Suprapubic skin (tissue), 4 donors: ENCODE measurements around the gene TAC4. TPM values are rescaled to one million over a fixed set of nuclear protein-coding genes. Genes with fewer than 3 reads are reported as not detected.

ENCODE experiments used
- DNase-seq, 2 donors: peaks; one replicate each; pipeline ENCODE4 v3.0.0-alpha.2; 2019; ENCODE audit warnings: low spot score in 2 of 2
- H3K27ac ChIP-seq: fragments of 200-600 bp; sonication (generic); one replicate; pipeline ENCODE4 v1.5.1; 2019
- H3K27me3 ChIP-seq: fragments of 200-600 bp; sonication (generic); one replicate; pipeline ENCODE4 v1.5.1; 2019
- H3K36me3 ChIP-seq: fragments of 200-600 bp; sonication (generic); one replicate; pipeline ENCODE4 v1.5.1; 2019
- H3K4me1 ChIP-seq: fragments of 200-600 bp; sonication (generic); one replicate; pipeline ENCODE4 v1.5.1; 2019
- H3K4me3 ChIP-seq: fragments of 200-600 bp; sonication (generic); one replicate; pipeline ENCODE4 v1.5.1; 2019; ENCODE audit warnings: mild to moderate bottlenecking
- H3K9me3 ChIP-seq: fragments of 200-600 bp; sonication (generic); one replicate; pipeline ENCODE4 v1.5.1; 2019
- CTCF ChIP-seq, 2 donors: fragments of 200-600 bp in 1 of 2; fragments of 450-650 bp in 1 of 2; sonication (generic) in 1 of 2; IDR thresholded peaks; one replicate each; pipeline ENCODE4 v1.5.1; 2016 to 2019; ENCODE audit warnings: antibody characterized with exemption in 2 of 2, mild to moderate bottlenecking in 1 of 2, moderate library complexity in 1 of 2
- EP300 ChIP-seq: sonication (generic); formaldehyde crosslinking; IDR thresholded peaks from one replicate; pipeline ENCODE4 v1.6.1; 2017; ENCODE audit warnings: antibody characterized with exemption
- POLR2A ChIP-seq, 2 donors: fragments of 450-650 bp; IDR thresholded peaks; one replicate each; pipeline ENCODE4 v1.6.1; 2017; ENCODE audit warnings: antibody characterized with exemption in 2 of 2, mild to moderate bottlenecking in 2 of 2, moderate library complexity in 2 of 2
- POLR2AphosphoS5 ChIP-seq, 3 donors: sonication (generic); formaldehyde crosslinking; IDR thresholded peaks; one replicate each; pipeline ENCODE4 v1.6.1; 2017; ENCODE audit warnings: antibody characterized with exemption in 3 of 3
- WGBS: methylation state at CpG from one replicate; pipeline ENCODE4 v1.1.5; 2018; 5-methylcytosine and 5-hydroxymethylcytosine counted together
- total RNA-seq, 4 donors: library from RNA; depleted of rRNA; stranded (reverse); fragments of >200 nt; gene quantifications; one replicate each; pipeline ENCODE4 v1.1.0, GENCODE V29; 2016

Gene TAC4
- total RNA-seq, 4 donors from 2014 or later: not detected

GRCh38 chr17:49836111-49837030 lies 11.5 kb downstream of the TAC4 start:
- TF ChIP-seq POLR2A (IDR thresholded peaks at IDR 0.05) (no peak), POLR2AphosphoS5 (IDR thresholded peaks at IDR 0.05) (no peak), EP300 (no peak), CTCF (IDR thresholded peaks at IDR 0.05) (no peak)
- WGBS: 60% methylated on average over 16 of the region's 16 CpGs
- Histone ChIP-seq H3K27ac (no peak overlapping the region), H3K9me3 (no peaks in the 10 kb centered on the region), H3K36me3 (peaks cover 32% of the 10 kb centered on the region), H3K27me3 (no peaks in the 10 kb centered on the region), H3K4me1 (peaks cover 27% of the 10 kb centered on the region), H3K4me3 (no peak overlapping the region)
- no peak for DNase-seq

GRCh38 chr17:49835472-49835871 lies 12.4 kb downstream of the TAC4 start:
- Histone ChIP-seq H3K9me3 (no peaks in the 10 kb centered on the region), H3K4me1 (peaks cover 28% of the 10 kb centered on the region), H3K36me3 (peaks cover 35% of the 10 kb centered on the region), H3K27ac (no peak overlapping the region), H3K4me3 (no peak overlapping the region), H3K27me3 (no peaks in the 10 kb centered on the region)
- 86% methylated on average over 7 of the region's 7 CpGs for WGBS
- TF ChIP-seq POLR2AphosphoS5 (IDR thresholded peaks at IDR 0.05) (no peak), CTCF (IDR thresholded peaks at IDR 0.05) (no peak), EP300 (no peak), POLR2A (IDR thresholded peaks at IDR 0.05) (no peak)
- no peak for DNase-seq

- peaks cover 39% of the 10 kb centered on the region for H3K36me3 ChIP-seq
- DNase-seq: no peak
- no peak overlapping the region for H3K4me3 ChIP-seq
- H3K4me1 ChIP-seq: peaks cover 30% of the 10 kb centered on the region
- no peaks in the 10 kb centered on the region for H3K9me3 ChIP-seq
- no peaks in the 10 kb centered on the region for H3K27me3 ChIP-seq
- no peak overlapping the region for H3K27ac ChIP-seq
- WGBS: 92% methylated on average over 19 of the region's 19 CpGs
- TF ChIP-seq POLR2A (IDR thresholded peaks at IDR 0.05) (no peak), CTCF (IDR thresholded peaks at IDR 0.05) (no peak), POLR2AphosphoS5 (IDR thresholded peaks at IDR 0.05) (no peak), EP300 (no peak)
Observed at GRCh38 chr17:49834118-49834743, 13.6 kb downstream of the TAC4 start.

- no peak overlapping the region for H3K27ac ChIP-seq
- 78% methylated on average over 7 of the region's 7 CpGs for WGBS
- H3K4me1 ChIP-seq: peaks cover 42% of the 10 kb centered on the region
Observed at GRCh38 chr17:49832840-49833599, 14.8 kb downstream of the TAC4 start.

GRCh38 chr17:49830605-49831004 lies 17.3 kb downstream of the TAC4 start:
- peaks cover 67% of the 10 kb centered on the region for H3K36me3 ChIP-seq
- TF ChIP-seq CTCF (IDR thresholded peaks at IDR 0.05): no peak
- TF ChIP-seq POLR2AphosphoS5 (IDR thresholded peaks at IDR 0.05): no peak
- TF ChIP-seq EP300: no peak
- no peak for TF ChIP-seq POLR2A (IDR thresholded peaks at IDR 0.05)
- no peak overlapping the region for H3K27ac ChIP-seq
- DNase-seq: no peak
- no peak overlapping the region for H3K4me3 ChIP-seq
- no peaks in the 10 kb centered on the region for H3K27me3 ChIP-seq
- H3K9me3 ChIP-seq: no peaks in the 10 kb centered on the region
- peaks cover 31% of the 10 kb centered on the region for H3K4me1 ChIP-seq
- 8% methylated on average over 1 of the region's 1 CpG for WGBS

More at GRCh38 chr17:49832840-49833599, 14.8 kb downstream of the TAC4 start:
- no peaks in the 10 kb centered on the region for H3K9me3 ChIP-seq
- peaks cover 49% of the 10 kb centered on the region for H3K36me3 ChIP-seq
- no peaks in the 10 kb centered on the region for H3K27me3 ChIP-seq
- no peak overlapping the region for H3K4me3 ChIP-seq
- no peak for DNase-seq
- TF ChIP-seq POLR2AphosphoS5 (IDR thresholded peaks at IDR 0.05): peak in 1 of 3 donors; percentile 35
- TF ChIP-seq EP300: no peak
